K562 (cell line): ENCODE measurements around the gene CLDND2. TPM values are rescaled to one million over a fixed set of nuclear protein-coding genes. Genes with fewer than 3 reads are reported as not detected.
A peak's percentile ranks its signal among the peaks of the same experiment; 100 is the strongest.

Experiments used
- ADNP ChIP-seq: fragments of 200-800 bp; sonication (Bioruptor generic); IDR thresholded peaks from 2 replicates; pipeline ENCODE4 v1.6.1; 2016; ENCODE audit warnings: missing genetic modification characterization, missing compliant biosample characterization
- ATF7 ChIP-seq: fragments of 450-650 bp; IDR thresholded peaks from 2 replicates; pipeline ENCODE4 v1.7.1; 2014; ENCODE audit warnings: mild to moderate bottlenecking, moderate library complexity
- CAMTA2 ChIP-seq: fragments of 250-450 bp; sonication (Bioruptor Pico); conservative IDR thresholded peaks from 2 replicates; pipeline ENCODE4 v1.5.1; 2022
- CHCHD3 ChIP-seq: fragments of 250-450 bp; sonication (Bioruptor Pico); IDR thresholded peaks from 2 replicates; pipeline ENCODE4 v2.1.2; 2022; ENCODE audit warnings: mild to moderate bottlenecking
- HDAC3 ChIP-seq: fragments of 450-650 bp; IDR thresholded peaks from 2 replicates; pipeline ENCODE4 v1.6.1; 2018; ENCODE audit warnings: borderline replicate concordance, mild to moderate bottlenecking, moderate library complexity; ENCODE audit not compliant: partially characterized antibody
- HDAC8 ChIP-seq: fragments of 450-650 bp; IDR thresholded peaks from 2 replicates; pipeline ENCODE4 v1.6.1; 2016; ENCODE audit warnings: mild to moderate bottlenecking, missing genetic modification characterization, moderate library complexity, missing compliant biosample characterization
- NR2C1 ChIP-seq, 2 experiments: fragments of 450-650 bp; IDR thresholded peaks; 2 replicates each; pipeline ENCODE4 v1.6.1; 2017; ENCODE audit warnings: mild to moderate bottlenecking in 2 of 2, antibody characterized with exemption in 1 of 2, inconsistent platforms in 1 of 2, missing compliant biosample characterization in 1 of 2, missing genetic modification characterization in 1 of 2
- PHF8 ChIP-seq: fragments of 200-600 bp; sonication (generic); IDR thresholded peaks from 2 replicates; pipeline ENCODE4 v1.6.1; 2012; ENCODE audit warnings: mixed run types, mild to moderate bottlenecking, inconsistent platforms, low read length, moderate library complexity, borderline replicate concordance
- SMARCB1 ChIP-seq: IDR thresholded peaks from 2 replicates; pipeline ENCODE4 v1.6.1; 2011; ENCODE audit warnings: improper control_type of control experiment, low read depth; ENCODE audit not compliant: insufficient read length
- ZNF23 ChIP-seq: fragments of 250-450 bp; sonication (Bioruptor Pico); IDR thresholded peaks from 2 replicates; pipeline ENCODE4 v1.4.0; 2020; ENCODE audit warnings: mild to moderate bottlenecking
- ZNF282 ChIP-seq: sonication (generic); formaldehyde crosslinking; IDR thresholded peaks from 2 replicates; pipeline ENCODE4 v1.8.1; 2023; ENCODE audit warnings: missing genetic modification reagents
- polyA plus RNA-seq, 8 experiments: library from polyadenylated mRNA; depleted of rRNA in 4 of 8; stranded (reverse) in 5 of 8; unstranded in 3 of 8; fragments of >200 nt; fragmentation: Nextera tagmentation in 2 of 8; fragmentation: Illumina TruSeq in 1 of 8; extraction: Ambion mirVana in 2 of 8; extraction: Trizol in 1 of 8; gene quantifications; 2 replicates each; pipeline versions ENCODE4 v1.2.1 to v1.2.3, GENCODE V29; 2011 to 2014; ENCODE audit warnings: inconsistent platforms in 1 of 8, missing spikeins in 1 of 8
- total RNA-seq, 7 experiments: library from RNA; depleted of rRNA in 6 of 7; stranded (reverse); fragments of >200 nt in 6 of 7; fragmentation: Illumina TruSeq in 2 of 7; extraction: Trizol in 2 of 7; gene quantifications; 2 replicates each; pipeline versions ENCODE4 v1.2.1 to v1.2.3, GENCODE V29; 2011 to 2021; ENCODE audit warnings: low replicate concordance in 1 of 7
- TF ChIP-seq, protein P1 (sequence below), 3 experiments: fragments of 200-800 bp in 1 of 3; sonication (Bioruptor generic) in 1 of 3; sonication (generic) in 1 of 3; formaldehyde crosslinking in 1 of 3; IDR thresholded peaks; 2 replicates each; pipeline versions ENCODE4 v1.6.1 to v1.8.0; 2016 to 2022; ENCODE audit warnings: mild to moderate bottlenecking in 2 of 3, missing compliant biosample characterization in 2 of 3, missing genetic modification characterization in 2 of 3, missing genetic modification reagents in 1 of 3
- TF ChIP-seq, protein P2 (sequence below): conservative IDR thresholded peaks from 2 replicates; pipeline ENCODE4 v1.6.1; 2011; ENCODE audit warnings: low read depth, mild to moderate bottlenecking, low read length; ENCODE audit not compliant: control insufficient read depth
- TF ChIP-seq, protein P3 (sequence below): sonication (generic); formaldehyde crosslinking; IDR thresholded peaks from 2 replicates; pipeline ENCODE4 v1.9.0; 2022; ENCODE audit warnings: mild to moderate bottlenecking, missing genetic modification reagents
- TF ChIP-seq, protein P4 (sequence below): fragments of 450-650 bp; formaldehyde crosslinking; IDR thresholded peaks from 2 replicates; pipeline ENCODE4 v1.4.0; 2020; ENCODE audit warnings: mild to moderate bottlenecking, moderate library complexity
- TF ChIP-seq, protein P5 (sequence below): fragments of 200-800 bp; sonication (Bioruptor generic); IDR thresholded peaks from 2 replicates; pipeline ENCODE4 v1.6.1; 2017; ENCODE audit warnings: missing genetic modification characterization, missing compliant biosample characterization
- TF ChIP-seq, protein P6 (sequence below): sonication (generic); IDR thresholded peaks from 2 replicates; pipeline ENCODE4 v1.6.1; 2016

CLDND2 gene
- total and polyA plus RNA-seq, 9 of the 15 experiments (the other 6 are each of a cell fraction or from before 2014, with no cell fraction given): 0.45 to 4.0 (median 1.2) TPM; not detected in 3

DNA sequence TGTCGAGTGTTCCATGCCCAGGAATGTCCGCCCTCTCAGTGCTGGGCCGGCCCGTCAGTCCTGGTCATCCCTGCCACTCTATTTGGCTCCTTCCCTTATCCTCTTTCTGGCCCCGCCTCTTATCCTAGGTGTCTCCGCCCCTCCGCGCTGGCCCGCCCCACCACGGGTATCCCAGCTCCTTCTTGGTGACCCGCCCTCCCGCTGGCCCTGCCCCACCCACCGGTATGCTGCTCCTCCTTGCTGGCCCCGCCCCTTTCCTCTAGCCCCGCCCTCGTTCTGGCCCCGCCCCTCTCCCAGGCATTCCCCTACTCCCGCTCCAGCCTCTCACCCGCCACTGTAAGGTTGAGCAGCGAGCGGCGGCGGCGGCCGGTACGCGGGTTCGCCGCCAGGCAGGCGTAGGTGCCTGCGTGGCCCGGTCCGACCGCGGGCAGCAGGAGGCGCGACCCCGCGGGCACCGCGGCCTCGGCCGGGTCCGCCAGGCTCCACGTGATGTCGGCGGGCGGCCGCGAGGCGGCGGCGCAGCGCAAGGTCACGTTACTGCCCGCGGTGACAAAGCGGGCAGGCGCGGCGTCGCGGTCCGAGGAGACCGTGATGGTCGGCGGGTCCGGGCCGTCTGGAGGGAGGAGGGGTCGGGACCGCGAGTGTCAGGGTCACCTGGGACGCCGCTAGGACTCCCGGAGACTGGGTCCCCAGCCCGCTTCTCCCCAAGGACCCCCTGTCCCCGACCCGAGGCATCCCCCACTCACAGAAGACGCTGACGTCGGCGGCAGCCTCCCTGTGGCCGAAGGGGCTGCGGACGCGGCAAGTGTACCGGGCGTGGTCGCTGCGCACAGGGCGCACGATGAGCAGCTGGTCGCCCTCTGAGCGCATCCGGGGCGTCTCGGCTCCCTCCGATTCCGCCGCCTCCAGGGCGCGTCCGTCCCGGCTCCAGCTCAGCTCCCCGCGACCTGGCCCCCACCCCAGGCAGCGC, 28.8 kb downstream of the CLDND2 start (continued):
- TF ChIP-seq, protein P1, sequence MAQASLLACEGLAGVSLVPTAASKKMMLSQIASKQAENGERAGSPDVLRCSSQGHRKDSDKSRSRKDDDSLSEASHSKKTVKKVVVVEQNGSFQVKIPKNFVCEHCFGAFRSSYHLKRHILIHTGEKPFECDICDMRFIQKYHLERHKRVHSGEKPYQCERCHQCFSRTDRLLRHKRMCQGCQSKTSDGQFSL (CRISPR knock-in tag; IDR thresholded peaks at IDR 0.05): peak; percentile 77; the same call in 1 of the 2 replicates
- TF ChIP-seq, protein P1 (tag; IDR thresholded peaks at IDR 0.05): no peak
- TF ChIP-seq ATF7 (peak; percentile 74; the same call in 1 of the 2 replicates), NR2C1 (IDR thresholded peaks at IDR 0.05) (no peak), NR2C1 (tag; IDR thresholded peaks at IDR 0.05) (0 out of 2 replicates have a peak, but pooled peaks have one; percentile 7), SMARCB1 (no peak), HDAC8 (tag) (peak; percentile 85; the same call in 1 of the 2 replicates), ADNP (tag) (no peak), ZNF23 (no peak), CAMTA2 (CRISPR knock-in tag) (0 out of 2 replicates have a peak, but pooled peaks have one; percentile 68), CHCHD3 (CRISPR knock-in tag) (no peak), HDAC3 (no peak), PHF8 (peak; percentile 75; the same call in 1 of the 2 replicates), ZNF282 (CRISPR knock-in tag) (no peak; the same call in 1 of the 2 replicates)
- TF ChIP-seq, protein P2, sequence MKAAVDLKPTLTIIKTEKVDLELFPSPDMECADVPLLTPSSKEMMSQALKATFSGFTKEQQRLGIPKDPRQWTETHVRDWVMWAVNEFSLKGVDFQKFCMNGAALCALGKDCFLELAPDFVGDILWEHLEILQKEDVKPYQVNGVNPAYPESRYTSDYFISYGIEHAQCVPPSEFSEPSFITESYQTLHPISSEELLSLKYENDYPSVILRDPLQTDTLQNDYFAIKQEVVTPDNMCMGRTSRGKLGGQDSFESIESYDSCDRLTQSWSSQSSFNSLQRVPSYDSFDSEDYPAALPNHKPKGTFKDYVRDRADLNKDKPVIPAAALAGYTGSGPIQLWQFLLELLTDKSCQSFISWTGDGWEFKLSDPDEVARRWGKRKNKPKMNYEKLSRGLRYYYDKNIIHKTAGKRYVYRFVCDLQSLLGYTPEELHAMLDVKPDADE: no peak; the same call in 1 of the 2 replicates
- TF ChIP-seq, protein P3, sequence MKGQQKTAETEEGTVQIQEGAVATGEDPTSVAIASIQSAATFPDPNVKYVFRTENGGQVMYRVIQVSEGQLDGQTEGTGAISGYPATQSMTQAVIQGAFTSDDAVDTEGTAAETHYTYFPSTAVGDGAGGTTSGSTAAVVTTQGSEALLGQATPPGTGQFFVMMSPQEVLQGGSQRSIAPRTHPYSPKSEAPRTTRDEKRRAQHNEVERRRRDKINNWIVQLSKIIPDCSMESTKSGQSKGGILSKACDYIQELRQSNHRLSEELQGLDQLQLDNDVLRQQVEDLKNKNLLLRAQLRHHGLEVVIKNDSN (CRISPR knock-in tag): peak; percentile 92
- TF ChIP-seq, protein P4, sequence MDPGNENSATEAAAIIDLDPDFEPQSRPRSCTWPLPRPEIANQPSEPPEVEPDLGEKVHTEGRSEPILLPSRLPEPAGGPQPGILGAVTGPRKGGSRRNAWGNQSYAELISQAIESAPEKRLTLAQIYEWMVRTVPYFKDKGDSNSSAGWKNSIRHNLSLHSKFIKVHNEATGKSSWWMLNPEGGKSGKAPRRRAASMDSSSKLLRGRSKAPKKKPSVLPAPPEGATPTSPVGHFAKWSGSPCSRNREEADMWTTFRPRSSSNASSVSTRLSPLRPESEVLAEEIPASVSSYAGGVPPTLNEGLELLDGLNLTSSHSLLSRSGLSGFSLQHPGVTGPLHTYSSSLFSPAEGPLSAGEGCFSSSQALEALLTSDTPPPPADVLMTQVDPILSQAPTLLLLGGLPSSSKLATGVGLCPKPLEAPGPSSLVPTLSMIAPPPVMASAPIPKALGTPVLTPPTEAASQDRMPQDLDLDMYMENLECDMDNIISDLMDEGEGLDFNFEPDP: no peak
- TF ChIP-seq, protein P5, sequence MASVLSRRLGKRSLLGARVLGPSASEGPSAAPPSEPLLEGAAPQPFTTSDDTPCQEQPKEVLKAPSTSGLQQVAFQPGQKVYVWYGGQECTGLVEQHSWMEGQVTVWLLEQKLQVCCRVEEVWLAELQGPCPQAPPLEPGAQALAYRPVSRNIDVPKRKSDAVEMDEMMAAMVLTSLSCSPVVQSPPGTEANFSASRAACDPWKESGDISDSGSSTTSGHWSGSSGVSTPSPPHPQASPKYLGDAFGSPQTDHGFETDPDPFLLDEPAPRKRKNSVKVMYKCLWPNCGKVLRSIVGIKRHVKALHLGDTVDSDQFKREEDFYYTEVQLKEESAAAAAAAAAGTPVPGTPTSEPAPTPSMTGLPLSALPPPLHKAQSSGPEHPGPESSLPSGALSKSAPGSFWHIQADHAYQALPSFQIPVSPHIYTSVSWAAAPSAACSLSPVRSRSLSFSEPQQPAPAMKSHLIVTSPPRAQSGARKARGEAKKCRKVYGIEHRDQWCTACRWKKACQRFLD (CRISPR knock-in tag): no peak
- TF ChIP-seq, protein P6, sequence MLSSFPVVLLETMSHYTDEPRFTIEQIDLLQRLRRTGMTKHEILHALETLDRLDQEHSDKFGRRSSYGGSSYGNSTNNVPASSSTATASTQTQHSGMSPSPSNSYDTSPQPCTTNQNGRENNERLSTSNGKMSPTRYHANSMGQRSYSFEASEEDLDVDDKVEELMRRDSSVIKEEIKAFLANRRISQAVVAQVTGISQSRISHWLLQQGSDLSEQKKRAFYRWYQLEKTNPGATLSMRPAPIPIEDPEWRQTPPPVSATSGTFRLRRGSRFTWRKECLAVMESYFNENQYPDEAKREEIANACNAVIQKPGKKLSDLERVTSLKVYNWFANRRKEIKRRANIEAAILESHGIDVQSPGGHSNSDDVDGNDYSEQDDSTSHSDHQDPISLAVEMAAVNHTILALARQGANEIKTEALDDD: no peak
